GM21619 (cell line): Measurements from ENCODE around the gene PDAP1.
"Not testable (repeated sequence)": the region's sequence is repeated elsewhere in the genome, so short reads cannot be mapped to it uniquely, and the experiment has no call there.

ENCODE experiments used
- ATAC-seq: cut with Tn5 transposase; IDR thresholded peaks from one replicate; pipeline ENCODE4 v1.9.1; 2021; ENCODE audit not compliant: unreplicated experiment

PDAP1 gene

GRCh38 chr7:99397297-99397983 lies 11.0 kb downstream of the PDAP1 start:
- ATAC-seq: no peak

GRCh38 chr7:99396418-99397296 lies 11.7 kb downstream of the PDAP1 start:
- no peak for ATAC-seq

- no peak for ATAC-seq
These were observed 12.6 kb downstream of the PDAP1 start for GRCh38 chr7:99395616-99396327.

GRCh38 chr7:99394188-99394502 lies 14.3 kb downstream of the PDAP1 start:
- ATAC-seq: no peak

GRCh38 chr7:99393355-99394187 lies 14.8 kb downstream of the PDAP1 start:
- no peak for ATAC-seq

- no peak for ATAC-seq
These were observed 15.6 kb downstream of the PDAP1 start for GRCh38 chr7:99392659-99393354.

- no peak for ATAC-seq
These were observed 16.4 kb downstream of the PDAP1 start for GRCh38 chr7:99392046-99392445.

GRCh38 chr7:99390941-99391602 lies 17.3 kb downstream of the PDAP1 start:
- ATAC-seq: no peak

GRCh38 chr7:99389772-99390171 lies 18.6 kb downstream of the PDAP1 start:
- ATAC-seq: no peak

GRCh38 chr7:99387912-99388311 lies 20.5 kb downstream of the PDAP1 start:
- no peak for ATAC-seq

- not testable (repeated sequence) for ATAC-seq
These were observed 21.2 kb downstream of the PDAP1 start for GRCh38 chr7:99387239-99387635.

- ATAC-seq: no peak
These were observed 21.7 kb downstream of the PDAP1 start for GRCh38 chr7:99386584-99387238.

GRCh38 chr7:99385564-99385963 lies 22.8 kb downstream of the PDAP1 start:
- no peak for ATAC-seq

- ATAC-seq: no peak
These were observed 23.9 kb downstream of the PDAP1 start for GRCh38 chr7:99384523-99384922.

GRCh38 chr7:99383791-99384370 lies 24.5 kb downstream of the PDAP1 start:
- no peak for ATAC-seq

GRCh38 chr7:99383203-99383602 lies 25.2 kb downstream of the PDAP1 start:
- ATAC-seq: no peak

GRCh38 chr7:99381664-99382075 lies 26.7 kb downstream of the PDAP1 start:
- no peak for ATAC-seq

GRCh38 chr7:99380823-99381663 lies 27.4 kb downstream of the PDAP1 start:
- ATAC-seq: peak; percentile 75
